Gastrocnemius medialis (tissue), 4 donors: Measurements from ENCODE around the gene GPR183. TPM values are rescaled to one million over a fixed set of nuclear protein-coding genes. Genes with fewer than 3 reads are reported as not detected.

Experiments used
- ATAC-seq, 2 donors: fragments of 150-250 bp; one replicate each; pipeline ENCODE4 v1.9.1; 2016
- DNase-seq, 2 donors: peaks; one replicate each; pipeline ENCODE4 v3.0.0-alpha.2; 2019
- H3K27ac ChIP-seq, 4 donors: fragments of 200-600 bp; sonication (generic); 1 replicate in 1 of 4; 2 replicates in 3 of 4; pipeline ENCODE4 v1.5.1; 2016 to 2018; ENCODE audit warnings: mild to moderate bottlenecking in 2 of 4, moderate library complexity in 1 of 4
- H3K27me3 ChIP-seq, 3 donors: fragments of 200-600 bp; sonication (generic) in 2 of 3; 1 replicate in 1 of 3; 2 replicates in 2 of 3; pipeline versions ENCODE4 v1.5.1 to v1.6.0; 2016 to 2019; ENCODE audit warnings: mild to moderate bottlenecking in 1 of 3, moderate library complexity in 1 of 3
- H3K36me3 ChIP-seq, 2 donors: fragments of 200-600 bp; sonication (generic) in 1 of 2; one replicate each; pipeline ENCODE4 v1.5.1; 2017 to 2018
- H3K4me1 ChIP-seq, 2 donors: fragments of 200-600 bp; sonication (generic) in 1 of 2; one replicate each; pipeline ENCODE4 v1.5.1; 2016 to 2017; ENCODE audit warnings: mild to moderate bottlenecking in 2 of 2
- H3K4me3 ChIP-seq, 4 donors: fragments of 200-600 bp; sonication (generic) in 3 of 4; 1 replicate in 1 of 4; 2 replicates in 3 of 4; pipeline ENCODE4 v1.5.1; 2016 to 2019; ENCODE audit warnings: mild to moderate bottlenecking in 2 of 4
- H3K9me3 ChIP-seq, 3 donors: fragments of 200-600 bp; sonication (generic) in 2 of 3; 1 replicate in 1 of 3; 2 replicates in 2 of 3; pipeline ENCODE4 v1.5.1; 2016 to 2019
- CTCF ChIP-seq, 5 experiments: fragments of 450-650 bp in 3 of 5; fragments of 200-600 bp in 2 of 5; sonication (generic) in 2 of 5; IDR thresholded peaks in 4 of 5; conservative IDR thresholded peaks in 1 of 5; 1 replicate in 4 of 5; 2 replicates in 1 of 5; pipeline ENCODE4 v1.5.1; 2016 to 2019; ENCODE audit warnings: antibody characterized with exemption in 5 of 5, mild to moderate bottlenecking in 3 of 5, moderate library complexity in 3 of 5
- POLR2A ChIP-seq, 2 donors: fragments of 450-650 bp; IDR thresholded peaks; one replicate each; pipeline ENCODE4 v1.6.1; 2017; ENCODE audit warnings: antibody characterized with exemption in 2 of 2, mild to moderate bottlenecking in 2 of 2, moderate library complexity in 2 of 2
- in situ Hi-C, 4 donors: fragments of 200-750 bp; cut with MboI; loops; one replicate each; pipeline versions ENCODE4 v1.15.0 to v1.8.0; 2017; ENCODE audit warnings: low sequenced_read_pairs in 4 of 4
- intact Hi-C: fragments of 100-400 bp; cut with DNase I; formaldehyde crosslinking; loops from one replicate; pipeline ENCODE4 v1.15.1; 2023; ENCODE audit warnings: low total_unique reads
- total RNA-seq, 4 donors: library from RNA; depleted of rRNA; stranded (reverse); fragments of >200 nt; gene quantifications; one replicate each; pipeline versions ENCODE4 v1.1.0 to v1.2.3, GENCODE V29; 2016

The GPR183 gene
- total RNA-seq, 4 donors from 2014 or later: 0.49 to 3.4 (median 2.5) TPM

DNA sequence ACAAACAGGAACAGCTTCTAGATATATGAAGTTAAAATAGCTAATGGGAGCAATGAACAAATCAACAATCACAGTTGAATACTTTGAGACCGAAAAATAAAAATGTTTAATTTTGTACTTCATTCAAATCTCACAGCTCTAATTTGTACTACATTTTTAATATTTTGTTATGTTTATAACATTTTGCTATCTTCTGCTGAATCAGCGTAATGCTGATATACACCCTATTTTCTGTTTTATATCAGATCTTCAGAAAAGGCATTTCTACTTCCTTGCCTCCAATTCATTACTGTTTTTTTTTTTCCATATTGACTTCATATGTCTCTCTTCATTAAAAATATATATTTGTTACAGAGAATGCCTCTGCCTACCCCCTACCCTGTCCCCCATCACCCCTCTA lies 27.9 kb upstream of the GPR183 start:
- H3K27ac ChIP-seq: no peak overlapping the region

GRCh38 chr13:99334221-99334620 lies 27.0 kb upstream of the GPR183 start:
- DNase-seq (no peak), ATAC-seq (no peak)
- intact Hi-C loops (no loop called here), in situ Hi-C loops (no loop called here)
- Histone ChIP-seq H3K4me3 (no peak overlapping the region), H3K36me3 (peaks cover 0 to 4% of the 10 kb centered on the region in 2 donors), H3K9me3 (no peaks in the 10 kb centered on the region), H3K4me1 (peaks cover 10 to 23% of the 10 kb centered on the region in 2 donors), H3K27me3 (no peaks in the 10 kb centered on the region), H3K27ac (no peak overlapping the region)
- TF ChIP-seq CTCF (IDR thresholded peaks at IDR 0.05 in 4 of 5, conservative IDR thresholded peaks at IDR 0.05 in 1 of 5) (no peak), POLR2A (IDR thresholded peaks at IDR 0.05) (no peak)

More for the DNA sequence above, 27.9 kb upstream of the GPR183 start:
- Histone ChIP-seq H3K27me3 (no peaks in the 10 kb centered on the region), H3K4me1 (peaks cover 10 to 23% of the 10 kb centered on the region in 2 donors), H3K4me3 (no peak overlapping the region), H3K9me3 (no peaks in the 10 kb centered on the region), H3K36me3 (peaks cover 0 to 5% of the 10 kb centered on the region in 2 donors)
- ATAC-seq (no peak), DNase-seq (no peak)
- intact Hi-C loops (no loop called here), in situ Hi-C loops (no loop called here)
- TF ChIP-seq CTCF (IDR thresholded peaks at IDR 0.05 in 4 of 5, conservative IDR thresholded peaks at IDR 0.05 in 1 of 5) (no peak), POLR2A (IDR thresholded peaks at IDR 0.05) (no peak)

- H3K36me3 ChIP-seq: no peaks in the 10 kb centered on the region
- peak in 1 of 2 donors; percentile 52 for DNase-seq
- H3K9me3 ChIP-seq: no peaks in the 10 kb centered on the region
- intact Hi-C loops (no loop called here), in situ Hi-C loops (no loop called here)
- H3K27ac ChIP-seq: peak overlapping the region; percentile 8 to 29 (median 27)
- H3K4me3 ChIP-seq: no peak overlapping the region
- H3K4me1 ChIP-seq: peaks cover 10 to 23% of the 10 kb centered on the region in 2 donors
- no peaks in the 10 kb centered on the region for H3K27me3 ChIP-seq
- TF ChIP-seq POLR2A (IDR thresholded peaks at IDR 0.05) (no peak), CTCF (IDR thresholded peaks at IDR 0.05 in 4 of 5, conservative IDR thresholded peaks at IDR 0.05 in 1 of 5) (no peak)
- ATAC-seq: peak in 1 of 2 donors; percentile 42
Measured at GRCh38 chr13:99332456-99332855, 25.3 kb upstream of the GPR183 start.

- Histone ChIP-seq H3K27ac (peak overlapping the region; percentile 8 to 29 (median 27)), H3K9me3 (no peaks in the 10 kb centered on the region), H3K4me1 (peaks cover 10 to 23% of the 10 kb centered on the region in 2 donors), H3K4me3 (no peak overlapping the region), H3K36me3 (no peaks in the 10 kb centered on the region), H3K27me3 (no peaks in the 10 kb centered on the region)
- DNase-seq (no peak), ATAC-seq (peak; percentile 53 to 67)
- TF ChIP-seq POLR2A (IDR thresholded peaks at IDR 0.05): no peak
- TF ChIP-seq CTCF (IDR thresholded peaks at IDR 0.05 in 4 of 5, conservative IDR thresholded peaks at IDR 0.05 in 1 of 5): no peak
- intact Hi-C loops: no loop called here
- in situ Hi-C loops: no loop called here
Measured at GRCh38 chr13:99331881-99332293, 24.7 kb upstream of the GPR183 start.

DNA sequence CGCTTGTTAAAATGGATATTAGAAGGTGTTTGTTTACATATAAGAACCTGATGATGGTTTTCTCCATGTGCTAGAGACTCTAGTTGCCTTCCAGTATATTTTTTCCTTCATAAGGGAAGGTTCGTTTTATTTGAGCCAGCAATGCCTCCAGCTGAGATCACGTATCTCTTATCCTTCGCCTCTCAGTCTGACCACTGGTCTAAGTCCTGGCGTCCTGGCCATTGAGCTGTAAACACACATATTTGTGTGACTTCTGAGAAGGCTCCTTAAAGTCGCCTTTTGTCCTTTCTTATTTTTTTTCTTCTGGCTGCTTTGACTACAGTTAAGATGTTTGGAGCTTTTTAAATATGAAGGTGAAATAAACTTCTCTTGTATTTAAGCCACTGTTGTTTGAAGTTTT lies 23.7 kb upstream of the GPR183 start:
- TF ChIP-seq POLR2A (IDR thresholded peaks at IDR 0.05): no peak
- no peak for TF ChIP-seq CTCF (IDR thresholded peaks at IDR 0.05 in 4 of 5, conservative IDR thresholded peaks at IDR 0.05 in 1 of 5)
- DNase-seq: no peak
- Histone ChIP-seq H3K36me3 (no peaks in the 10 kb centered on the region), H3K9me3 (no peaks in the 10 kb centered on the region), H3K27ac (no peak overlapping the region), H3K4me1 (peaks cover 10 to 18% of the 10 kb centered on the region in 2 donors), H3K27me3 (no peaks in the 10 kb centered on the region), H3K4me3 (no peak overlapping the region)
- in situ Hi-C loops (no loop called here), intact Hi-C loops (no loop called here)
- ATAC-seq: no peak
